Mesothelial cell of epicardium (in vitro differentiated cells): ENCODE measurements around the gene DDIT3. TPM values are rescaled to one million over a fixed set of nuclear protein-coding genes. Genes with fewer than 3 reads are reported as not detected.
"Not testable (repeated sequence)": the region's sequence is repeated elsewhere in the genome, so short reads cannot be mapped to it uniquely, and the experiment has no call there.

Experiments used
- DNase-seq, 2 experiments: peaks; one replicate each; pipeline ENCODE4 v3.0.0; 2021; ENCODE audit warnings: low spot score in 2 of 2; ENCODE audit not compliant: unreplicated experiment in 2 of 2
- H3K27ac Mint-ChIP-seq: 2 replicates; pipeline ENCODE4 v1.8.0; 2021; ENCODE audit warnings: mixed read lengths
- H3K27me3 Mint-ChIP-seq: 2 replicates; pipeline ENCODE4 v1.8.0; 2021; ENCODE audit warnings: low read depth, mixed read lengths
- H3K36me3 Mint-ChIP-seq: 2 replicates; pipeline ENCODE4 v1.8.0; 2021; ENCODE audit warnings: mixed read lengths
- H3K4me1 Mint-ChIP-seq: 2 replicates; pipeline ENCODE4 v1.8.0; 2021; ENCODE audit warnings: mixed read lengths
- H3K4me3 Mint-ChIP-seq: 2 replicates; pipeline ENCODE4 v1.8.0; 2021; ENCODE audit warnings: mild to moderate bottlenecking, moderate library complexity, mixed read lengths
- H3K9me3 Mint-ChIP-seq: 2 replicates; pipeline ENCODE4 v1.8.0; 2021; ENCODE audit warnings: mixed read lengths
- total RNA-seq: library from RNA; stranded (reverse); gene quantifications from 3 replicates; pipeline ENCODE4 v1.2.1, GENCODE V29; 2021
- TF ChIP-seq, protein P1 (sequence below): fragments of 200-600 bp; sonication (generic); IDR thresholded peaks from one replicate; pipeline ENCODE4 v1.5.0; 2021; ENCODE audit warnings: antibody characterized with exemption; ENCODE audit not compliant: unreplicated experiment

DDIT3 gene
- total RNA-seq, 1 donor from 2014 or later, result 15.6 TPM

DNA sequence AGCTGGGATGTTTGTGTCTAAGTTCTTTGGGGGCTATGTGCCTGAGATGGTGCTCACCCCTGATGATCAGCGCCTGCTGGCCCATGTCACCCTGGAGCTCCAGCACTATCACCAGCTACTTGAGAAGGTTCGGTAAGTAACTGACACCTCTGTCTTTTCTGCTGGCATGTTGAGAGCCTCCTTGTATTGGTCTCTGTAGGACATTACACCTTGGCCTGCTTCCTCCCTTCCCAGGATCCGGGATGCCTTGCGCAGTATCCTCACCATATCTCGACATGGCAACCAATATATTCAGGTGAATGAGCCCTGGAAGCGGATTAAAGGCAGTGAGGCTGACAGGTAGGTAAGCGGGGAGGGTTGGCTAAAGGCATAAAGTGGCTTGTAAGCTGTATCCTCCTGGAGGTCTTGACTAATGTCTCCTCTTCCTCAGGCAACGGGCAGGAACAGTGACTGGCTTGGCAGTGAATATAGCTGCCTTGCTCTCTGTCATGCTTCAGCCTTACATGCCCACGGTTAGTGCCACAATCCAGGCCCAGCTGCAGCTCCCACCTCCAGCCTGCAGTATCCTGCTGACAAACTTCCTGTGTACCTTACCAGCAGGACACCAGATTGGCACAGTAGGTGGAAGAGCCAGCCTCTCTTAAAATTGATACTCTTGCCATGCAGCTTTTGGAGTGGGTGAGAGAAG lies 5.5 kb downstream of the DDIT3 start:
- Mint-ChIP-seq H3K27ac (no peak overlapping the region), H3K36me3 (peaks cover 42% of the 10 kb centered on the region), H3K9me3 (no peaks in the 10 kb centered on the region), H3K4me1 (peaks cover 16% of the 10 kb centered on the region), H3K4me3 (no peak overlapping the region), H3K27me3 (no peaks in the 10 kb centered on the region)
- DNase-seq, result no peak
- TF ChIP-seq, protein P1, sequence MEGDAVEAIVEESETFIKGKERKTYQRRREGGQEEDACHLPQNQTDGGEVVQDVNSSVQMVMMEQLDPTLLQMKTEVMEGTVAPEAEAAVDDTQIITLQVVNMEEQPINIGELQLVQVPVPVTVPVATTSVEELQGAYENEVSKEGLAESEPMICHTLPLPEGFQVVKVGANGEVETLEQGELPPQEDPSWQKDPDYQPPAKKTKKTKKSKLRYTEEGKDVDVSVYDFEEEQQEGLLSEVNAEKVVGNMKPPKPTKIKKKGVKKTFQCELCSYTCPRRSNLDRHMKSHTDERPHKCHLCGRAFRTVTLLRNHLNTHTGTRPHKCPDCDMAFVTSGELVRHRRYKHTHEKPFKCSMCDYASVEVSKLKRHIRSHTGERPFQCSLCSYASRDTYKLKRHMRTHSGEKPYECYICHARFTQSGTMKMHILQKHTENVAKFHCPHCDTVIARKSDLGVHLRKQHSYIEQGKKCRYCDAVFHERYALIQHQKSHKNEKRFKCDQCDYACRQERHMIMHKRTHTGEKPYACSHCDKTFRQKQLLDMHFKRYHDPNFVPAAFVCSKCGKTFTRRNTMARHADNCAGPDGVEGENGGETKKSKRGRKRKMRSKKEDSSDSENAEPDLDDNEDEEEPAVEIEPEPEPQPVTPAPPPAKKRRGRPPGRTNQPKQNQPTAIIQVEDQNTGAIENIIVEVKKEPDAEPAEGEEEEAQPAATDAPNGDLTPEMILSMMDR, result no peak

DNA sequence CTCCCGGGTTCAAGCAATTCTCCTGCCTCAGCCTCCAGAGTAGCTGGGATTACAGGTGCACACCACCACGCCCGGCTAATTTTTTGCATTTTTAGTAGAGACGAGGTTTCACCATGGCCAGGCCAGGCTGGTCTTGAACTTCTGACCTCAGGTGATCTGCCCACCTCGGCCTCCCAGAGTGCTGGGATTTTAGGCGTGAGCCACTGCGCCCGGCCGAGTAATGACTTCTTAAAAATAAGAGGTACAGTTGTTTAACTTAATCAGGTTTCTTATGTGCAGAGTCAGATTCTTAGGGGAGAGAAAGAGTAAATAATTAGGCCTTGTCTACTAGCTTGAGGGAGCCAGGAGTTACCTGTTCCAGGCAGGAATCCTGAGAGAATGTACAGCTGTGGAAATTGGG lies 6.1 kb downstream of the DDIT3 start:
- peaks cover 47% of the 10 kb centered on the region for H3K36me3 Mint-ChIP-seq
- not testable (repeated sequence) for H3K4me3 Mint-ChIP-seq, DNase-seq, H3K27ac Mint-ChIP-seq, H3K9me3 Mint-ChIP-seq, H3K27me3 Mint-ChIP-seq
- peaks cover 13% of the 10 kb centered on the region for H3K4me1 Mint-ChIP-seq

DNA sequence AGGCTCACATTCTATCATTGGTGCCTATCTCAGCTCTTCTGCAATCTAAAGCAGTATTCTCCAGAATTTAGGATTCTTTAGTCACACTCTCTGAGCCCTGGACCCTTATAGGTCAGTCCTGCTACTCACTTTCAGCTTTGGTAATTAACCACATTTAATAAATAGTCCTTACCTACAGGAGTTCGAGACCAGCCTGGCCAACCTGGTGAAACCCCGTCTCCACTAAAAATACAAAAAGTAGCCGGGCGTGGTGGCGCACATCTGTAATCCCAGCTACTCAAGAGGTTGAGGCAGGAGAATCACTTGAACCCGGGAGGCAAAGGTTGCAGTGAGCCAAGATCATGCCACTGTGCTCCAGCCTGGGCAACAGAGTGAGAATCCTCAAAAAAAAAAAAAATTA lies 6.6 kb downstream of the DDIT3 start:
- H3K27ac Mint-ChIP-seq, H3K9me3 Mint-ChIP-seq, H3K27me3 Mint-ChIP-seq, H3K4me1 Mint-ChIP-seq, DNase-seq, H3K4me3 Mint-ChIP-seq: not testable (repeated sequence)
- H3K36me3 Mint-ChIP-seq, result peaks cover 49% of the 10 kb centered on the region

DNA sequence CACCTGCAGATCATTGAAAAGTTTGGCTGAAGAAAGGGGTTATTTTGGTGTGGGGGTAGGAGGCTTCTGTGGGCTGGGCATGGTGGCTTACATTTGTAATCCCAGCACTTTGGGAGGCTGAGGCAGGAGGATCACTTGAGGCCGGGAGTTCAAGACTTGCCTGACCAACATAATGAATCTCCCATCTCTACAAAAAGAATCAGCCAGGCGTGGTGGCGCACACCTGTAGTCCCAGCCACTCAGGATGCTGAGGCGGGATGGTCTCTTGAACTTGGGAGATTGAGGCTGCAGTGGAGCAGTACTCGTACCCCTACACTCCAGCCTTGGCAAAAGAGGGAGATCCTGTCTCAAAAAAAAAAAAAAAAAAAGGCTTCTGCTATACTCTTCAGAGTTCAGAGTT lies 7.0 kb downstream of the DDIT3 start:
- H3K36me3 Mint-ChIP-seq, result peaks cover 49% of the 10 kb centered on the region
- no peak overlapping the region for H3K27ac Mint-ChIP-seq
- H3K9me3 Mint-ChIP-seq, result no peaks in the 10 kb centered on the region
- no peak overlapping the region for H3K4me3 Mint-ChIP-seq
- TF ChIP-seq, protein P1, result no peak
- H3K27me3 Mint-ChIP-seq, result no peaks in the 10 kb centered on the region
- DNase-seq, result no peak
- peaks cover 5% of the 10 kb centered on the region for H3K4me1 Mint-ChIP-seq

DNA sequence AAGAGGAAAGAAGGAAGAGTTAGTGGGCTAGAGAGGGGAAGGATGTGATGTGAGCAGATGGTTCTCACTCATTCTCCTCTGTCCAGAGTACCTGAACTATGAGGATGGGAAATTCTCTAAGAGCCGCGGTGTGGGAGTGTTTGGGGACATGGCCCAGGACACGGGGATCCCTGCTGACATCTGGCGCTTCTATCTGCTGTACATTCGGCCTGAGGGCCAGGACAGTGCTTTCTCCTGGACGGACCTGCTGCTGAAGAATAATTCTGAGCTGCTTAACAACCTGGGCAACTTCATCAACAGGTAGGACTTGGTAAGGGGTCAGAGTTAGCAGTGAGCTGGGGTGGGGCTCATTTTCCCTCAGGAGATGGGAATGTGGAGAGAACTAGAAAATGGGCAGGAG lies 7.6 kb downstream of the DDIT3 start:
- H3K4me3 Mint-ChIP-seq, result no peak overlapping the region
- no peaks in the 10 kb centered on the region for H3K9me3 Mint-ChIP-seq
- TF ChIP-seq, protein P1, result no peak
- H3K27ac Mint-ChIP-seq, result peak overlapping the region; percentile 24
- no peaks in the 10 kb centered on the region for H3K27me3 Mint-ChIP-seq
- no peak for DNase-seq
- H3K4me1 Mint-ChIP-seq, result peaks cover 2% of the 10 kb centered on the region
- H3K36me3 Mint-ChIP-seq, result peaks cover 52% of the 10 kb centered on the region

DNA sequence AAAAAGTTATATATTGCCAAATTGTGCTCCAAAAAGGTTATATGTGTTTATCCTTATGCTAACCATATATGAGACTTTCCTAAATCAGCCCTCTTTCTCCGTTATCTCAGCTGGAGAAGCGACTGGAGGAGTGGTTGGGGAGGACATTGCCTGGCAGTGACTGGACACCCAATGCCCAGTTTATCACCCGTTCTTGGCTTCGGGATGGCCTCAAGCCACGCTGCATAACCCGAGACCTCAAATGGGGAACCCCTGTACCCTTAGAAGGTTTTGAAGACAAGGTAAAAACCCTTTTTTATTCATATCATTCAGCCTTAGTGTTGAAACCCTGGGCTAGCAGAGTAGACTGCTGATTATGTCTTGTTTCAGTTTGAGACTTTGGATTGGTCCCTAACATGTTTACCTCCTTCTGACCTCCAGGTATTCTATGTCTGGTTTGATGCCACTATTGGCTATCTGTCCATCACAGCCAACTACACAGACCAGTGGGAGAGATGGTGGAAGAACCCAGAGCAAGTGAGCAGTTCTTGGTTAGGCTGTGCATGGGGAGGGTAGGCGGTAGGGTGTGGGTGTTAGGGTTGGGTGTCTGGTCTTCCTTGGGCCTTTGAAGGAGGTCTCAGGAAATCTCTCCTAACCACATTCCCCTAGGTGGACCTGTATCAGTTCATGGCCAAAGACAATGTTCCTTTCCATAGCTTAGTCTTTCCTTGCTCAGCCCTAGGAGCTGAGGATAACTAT lies 8.6 kb downstream of the DDIT3 start:
- Mint-ChIP-seq H3K36me3 (peaks cover 44% of the 10 kb centered on the region), H3K9me3 (no peaks in the 10 kb centered on the region), H3K27ac (no peak overlapping the region), H3K4me3 (no peak overlapping the region), H3K4me1 (no peaks in the 10 kb centered on the region), H3K27me3 (no peaks in the 10 kb centered on the region)
- no peak for DNase-seq
- TF ChIP-seq, protein P1, result no peak
